GM23338 (cell line): Measurements from ENCODE around the gene C1QTNF1. TPM values are rescaled to one million over a fixed set of nuclear protein-coding genes. Genes with fewer than 3 reads are reported as not detected.

Experiments
- ATAC-seq: fragments of 200-7000 bp; cut with Tn5 transposase; 3 replicates; pipeline ENCODE4 v1.9.1; 2020
- DNase-seq: peaks from one replicate; pipeline ENCODE4 v3.0.0-alpha.2; 2015; ENCODE audit warnings: low spot score
- H2AFZ ChIP-seq: fragments of 200-600 bp; sonication (generic); 2 replicates; pipeline ENCODE4 v1.8.0; 2016; ENCODE audit warnings: antibody characterized with exemption, mild to moderate bottlenecking, moderate library complexity
- H3F3A ChIP-seq: fragments of 200-600 bp; sonication (generic); replicated peaks from 2 replicates; pipeline ENCODE4 v1.8.0; 2017; ENCODE audit warnings: antibody characterized with exemption, mixed run types, low read depth
- H3K27ac ChIP-seq: fragments of 200-600 bp; sonication (generic); 2 replicates; pipeline ENCODE4 v1.6.1; 2016; ENCODE audit warnings: low read depth
- H3K27me3 ChIP-seq: fragments of 200-600 bp; sonication (generic); 2 replicates; pipeline ENCODE4 v1.8.0; 2016; ENCODE audit warnings: mild to moderate bottlenecking, mixed run types, moderate library complexity; ENCODE audit not compliant: insufficient read depth
- H3K36me3 ChIP-seq: fragments of 200-600 bp; sonication (generic); 2 replicates; pipeline ENCODE4 v1.8.0; 2016; ENCODE audit warnings: mild to moderate bottlenecking; ENCODE audit not compliant: insufficient read depth
- H3K4me1 ChIP-seq: fragments of 200-600 bp; sonication (generic); 2 replicates; pipeline ENCODE4 v1.8.0; 2016; ENCODE audit warnings: mild to moderate bottlenecking, moderate library complexity; ENCODE audit not compliant: insufficient read depth
- H3K4me2 ChIP-seq: fragments of 200-600 bp; sonication (generic); 2 replicates; pipeline ENCODE4 v1.7.1; 2017; ENCODE audit warnings: mixed run types
- H3K4me3 ChIP-seq: fragments of 200-600 bp; sonication (generic); 2 replicates; pipeline ENCODE4 v1.6.1; 2016; ENCODE audit warnings: mixed run types
- H3K79me2 ChIP-seq: fragments of 200-600 bp; sonication (generic); replicated peaks from 2 replicates; pipeline ENCODE4 v1.8.0; 2017; ENCODE audit warnings: mild to moderate bottlenecking; ENCODE audit not compliant: insufficient read depth
- H3K9me2 ChIP-seq: fragments of 200-600 bp; sonication (generic); 2 replicates; pipeline ENCODE4 v1.8.0; 2017; ENCODE audit not compliant: insufficient read depth
- H4K20me1 ChIP-seq: fragments of 200-600 bp; sonication (generic); replicated peaks from 2 replicates; pipeline ENCODE4 v1.8.0; 2017; ENCODE audit warnings: mild to moderate bottlenecking; ENCODE audit not compliant: insufficient read depth
- H3K27ac Mint-ChIP-seq: 2 replicates; pipeline ENCODE4 v1.8.0; 2020; ENCODE audit warnings: inconsistent platforms, mild to moderate bottlenecking, moderate library complexity, mixed read lengths
- H3K27me3 Mint-ChIP-seq: 3 replicates; pipeline ENCODE4 v1.8.0; 2022; ENCODE audit warnings: low read depth, mild to moderate bottlenecking, moderate library complexity, mixed read lengths, inconsistent platforms; ENCODE audit not compliant: insufficient read depth, poor library complexity
- H3K36me3 Mint-ChIP-seq: 3 replicates; pipeline ENCODE4 v1.8.0; 2021; ENCODE audit warnings: low read depth, mild to moderate bottlenecking, inconsistent platforms, moderate library complexity, mixed read lengths
- H3K4me1 Mint-ChIP-seq: 3 replicates; pipeline ENCODE4 v1.8.0; 2020; ENCODE audit warnings: mild to moderate bottlenecking, inconsistent platforms, mixed read lengths
- H3K4me3 Mint-ChIP-seq: 3 replicates; pipeline ENCODE4 v1.8.0; 2021; ENCODE audit warnings: moderate library complexity, mild to moderate bottlenecking, inconsistent platforms, mixed read lengths
- H3K9me3 Mint-ChIP-seq: 3 replicates; pipeline ENCODE4 v1.8.0; 2020; ENCODE audit warnings: moderate library complexity, mild to moderate bottlenecking, inconsistent platforms, mixed read lengths
- CREB1 ChIP-seq: fragments of 250-450 bp; sonication (Bioruptor Pico); IDR thresholded peaks from 2 replicates; pipeline ENCODE4 v1.5.0; 2020; ENCODE audit warnings: low read depth, mild to moderate bottlenecking, moderate library complexity
- EZH2 ChIP-seq: fragments of 200-600 bp; sonication (generic); IDR thresholded peaks from one replicate; pipeline ENCODE4 v1.8.0; 2017; ENCODE audit warnings: antibody characterized with exemption, mild to moderate bottlenecking, low read depth; ENCODE audit not compliant: unreplicated experiment
- EZH2phosphoT487 ChIP-seq: fragments of 200-600 bp; sonication (generic); IDR thresholded peaks from one replicate; pipeline ENCODE4 v1.8.1; 2018; ENCODE audit warnings: antibody characterized with exemption; ENCODE audit not compliant: unreplicated experiment
- JUNB ChIP-seq: IDR thresholded peaks from one replicate; pipeline ENCODE4 v1.6.1; 2016; ENCODE audit warnings: antibody characterized with exemption; ENCODE audit not compliant: unreplicated experiment
- NANOG ChIP-seq: IDR thresholded peaks from 2 replicates; pipeline ENCODE4 v1.6.1; 2016; ENCODE audit warnings: antibody characterized with exemption, borderline replicate concordance
- POLR2AphosphoS5 ChIP-seq: IDR thresholded peaks from 2 replicates; pipeline ENCODE4 v1.6.1; 2016; ENCODE audit warnings: antibody characterized with exemption, low read depth
- STAT1 ChIP-seq: IDR thresholded peaks from one replicate; pipeline ENCODE4 v1.6.1; 2016; ENCODE audit warnings: antibody characterized with exemption; ENCODE audit not compliant: unreplicated experiment
- ZNF114 ChIP-seq: fragments of 250-450 bp; sonication (Bioruptor Pico); IDR thresholded peaks from 2 replicates; pipeline ENCODE4 v1.5.0; 2020; ENCODE audit warnings: mild to moderate bottlenecking, moderate library complexity
- ZNF331 ChIP-seq: fragments of 250-450 bp; sonication (Bioruptor Pico); IDR thresholded peaks from 2 replicates; pipeline ENCODE4 v1.5.0; 2020; ENCODE audit warnings: low read depth, mild to moderate bottlenecking, moderate library complexity
- ZNF462 ChIP-seq: fragments of 250-450 bp; sonication (Bioruptor Pico); IDR thresholded peaks from 2 replicates; pipeline ENCODE4 v1.5.0; 2020; ENCODE audit warnings: mild to moderate bottlenecking, moderate library complexity
- polyA plus RNA-seq: library from polyadenylated mRNA; unstranded; fragments of >200 nt; fragmentation: Nextera tagmentation; extraction: Ambion mirVana; gene quantifications from 2 replicates; pipeline ENCODE4 v1.2.1, GENCODE V29; 2016
- total RNA-seq: library from RNA; depleted of rRNA; stranded (reverse); fragments of >200 nt; shearing (Covaris generic); gene quantifications from 2 replicates; pipeline ENCODE4 v1.2.3, GENCODE V29; 2014
- TF ChIP-seq, protein P1 (sequence below): IDR thresholded peaks from one replicate; pipeline ENCODE4 v1.6.1; 2018; ENCODE audit warnings: antibody characterized with exemption; ENCODE audit not compliant: unreplicated experiment
- TF ChIP-seq, protein P2 (sequence below): IDR thresholded peaks from 2 replicates; pipeline ENCODE4 v1.6.1; 2016; ENCODE audit warnings: antibody characterized with exemption
- TF ChIP-seq, protein P3 (sequence below), 2 experiments: fragments of 200-600 bp in 1 of 2; sonication (generic) in 1 of 2; conservative IDR thresholded peaks; 2 replicates each; pipeline versions ENCODE4 v1.5.1 to v1.6.1; 2016 to 2017; ENCODE audit warnings: antibody characterized with exemption in 2 of 2, low read depth in 2 of 2, mild to moderate bottlenecking in 2 of 2, moderate library complexity in 1 of 2

The C1QTNF1 gene
- total and polyA plus RNA-seq, 2 experiments from 2014 or later = 1.1 to 1.9 TPM

GRCh38 chr17:79088247-79088996 lies 64.5 kb downstream of the C1QTNF1 start:
- H3K27ac Mint-ChIP-seq = no peak overlapping the region
- Histone ChIP-seq H3K27ac (no peak overlapping the region), H2AFZ (no peak overlapping the region), H3K4me3 (no peak overlapping the region), H3K27me3 (no peaks in the 10 kb centered on the region), H3K36me3 (no peaks in the 10 kb centered on the region), H3K4me1 (no peaks in the 10 kb centered on the region), H3K79me2 (no peaks in the 10 kb centered on the region), H3K4me2 (no peak overlapping the region), H4K20me1 (no peaks in the 10 kb centered on the region), H3K9me2 (no peaks in the 10 kb centered on the region), H3F3A (no peaks in the 10 kb centered on the region)
- TF ChIP-seq NANOG (no peak), ZNF114 (no peak), ZNF462 (CRISPR knock-in tag) (no peak), POLR2AphosphoS5 (no peak), CREB1 (no peak), EZH2 (no peak), STAT1 (no peak), JUNB (no peak), ZNF331 (CRISPR knock-in tag) (no peak), EZH2phosphoT487 (no peak)
- TF ChIP-seq, protein P1, sequence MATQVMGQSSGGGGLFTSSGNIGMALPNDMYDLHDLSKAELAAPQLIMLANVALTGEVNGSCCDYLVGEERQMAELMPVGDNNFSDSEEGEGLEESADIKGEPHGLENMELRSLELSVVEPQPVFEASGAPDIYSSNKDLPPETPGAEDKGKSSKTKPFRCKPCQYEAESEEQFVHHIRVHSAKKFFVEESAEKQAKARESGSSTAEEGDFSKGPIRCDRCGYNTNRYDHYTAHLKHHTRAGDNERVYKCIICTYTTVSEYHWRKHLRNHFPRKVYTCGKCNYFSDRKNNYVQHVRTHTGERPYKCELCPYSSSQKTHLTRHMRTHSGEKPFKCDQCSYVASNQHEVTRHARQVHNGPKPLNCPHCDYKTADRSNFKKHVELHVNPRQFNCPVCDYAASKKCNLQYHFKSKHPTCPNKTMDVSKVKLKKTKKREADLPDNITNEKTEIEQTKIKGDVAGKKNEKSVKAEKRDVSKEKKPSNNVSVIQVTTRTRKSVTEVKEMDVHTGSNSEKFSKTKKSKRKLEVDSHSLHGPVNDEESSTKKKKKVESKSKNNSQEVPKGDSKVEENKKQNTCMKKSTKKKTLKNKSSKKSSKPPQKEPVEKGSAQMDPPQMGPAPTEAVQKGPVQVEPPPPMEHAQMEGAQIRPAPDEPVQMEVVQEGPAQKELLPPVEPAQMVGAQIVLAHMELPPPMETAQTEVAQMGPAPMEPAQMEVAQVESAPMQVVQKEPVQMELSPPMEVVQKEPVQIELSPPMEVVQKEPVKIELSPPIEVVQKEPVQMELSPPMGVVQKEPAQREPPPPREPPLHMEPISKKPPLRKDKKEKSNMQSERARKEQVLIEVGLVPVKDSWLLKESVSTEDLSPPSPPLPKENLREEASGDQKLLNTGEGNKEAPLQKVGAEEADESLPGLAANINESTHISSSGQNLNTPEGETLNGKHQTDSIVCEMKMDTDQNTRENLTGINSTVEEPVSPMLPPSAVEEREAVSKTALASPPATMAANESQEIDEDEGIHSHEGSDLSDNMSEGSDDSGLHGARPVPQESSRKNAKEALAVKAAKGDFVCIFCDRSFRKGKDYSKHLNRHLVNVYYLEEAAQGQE = no peak
- TF ChIP-seq, protein P2, sequence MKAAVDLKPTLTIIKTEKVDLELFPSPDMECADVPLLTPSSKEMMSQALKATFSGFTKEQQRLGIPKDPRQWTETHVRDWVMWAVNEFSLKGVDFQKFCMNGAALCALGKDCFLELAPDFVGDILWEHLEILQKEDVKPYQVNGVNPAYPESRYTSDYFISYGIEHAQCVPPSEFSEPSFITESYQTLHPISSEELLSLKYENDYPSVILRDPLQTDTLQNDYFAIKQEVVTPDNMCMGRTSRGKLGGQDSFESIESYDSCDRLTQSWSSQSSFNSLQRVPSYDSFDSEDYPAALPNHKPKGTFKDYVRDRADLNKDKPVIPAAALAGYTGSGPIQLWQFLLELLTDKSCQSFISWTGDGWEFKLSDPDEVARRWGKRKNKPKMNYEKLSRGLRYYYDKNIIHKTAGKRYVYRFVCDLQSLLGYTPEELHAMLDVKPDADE = no peak
- TF ChIP-seq, protein P3, sequence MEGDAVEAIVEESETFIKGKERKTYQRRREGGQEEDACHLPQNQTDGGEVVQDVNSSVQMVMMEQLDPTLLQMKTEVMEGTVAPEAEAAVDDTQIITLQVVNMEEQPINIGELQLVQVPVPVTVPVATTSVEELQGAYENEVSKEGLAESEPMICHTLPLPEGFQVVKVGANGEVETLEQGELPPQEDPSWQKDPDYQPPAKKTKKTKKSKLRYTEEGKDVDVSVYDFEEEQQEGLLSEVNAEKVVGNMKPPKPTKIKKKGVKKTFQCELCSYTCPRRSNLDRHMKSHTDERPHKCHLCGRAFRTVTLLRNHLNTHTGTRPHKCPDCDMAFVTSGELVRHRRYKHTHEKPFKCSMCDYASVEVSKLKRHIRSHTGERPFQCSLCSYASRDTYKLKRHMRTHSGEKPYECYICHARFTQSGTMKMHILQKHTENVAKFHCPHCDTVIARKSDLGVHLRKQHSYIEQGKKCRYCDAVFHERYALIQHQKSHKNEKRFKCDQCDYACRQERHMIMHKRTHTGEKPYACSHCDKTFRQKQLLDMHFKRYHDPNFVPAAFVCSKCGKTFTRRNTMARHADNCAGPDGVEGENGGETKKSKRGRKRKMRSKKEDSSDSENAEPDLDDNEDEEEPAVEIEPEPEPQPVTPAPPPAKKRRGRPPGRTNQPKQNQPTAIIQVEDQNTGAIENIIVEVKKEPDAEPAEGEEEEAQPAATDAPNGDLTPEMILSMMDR (conservative IDR thresholded peaks at IDR 0.05; ENCODE audit: low read depth in 2 of 2) = no peak
- ATAC-seq (no peak), DNase-seq (no peak)
- H3K36me3 Mint-ChIP-seq = peaks cover 3% of the 10 kb centered on the region; the same call in 2 of the 3 replicates
- H3K4me3 Mint-ChIP-seq = no peak overlapping the region
- H3K9me3 Mint-ChIP-seq = no peaks in the 10 kb centered on the region
- peaks cover 7% of the 10 kb centered on the region for H3K27me3 Mint-ChIP-seq
- peaks cover 3% of the 10 kb centered on the region; the same call in 2 of the 3 replicates for H3K4me1 Mint-ChIP-seq
